Cardiac muscle cell (in vitro differentiated cells and primary cell): Measurements from ENCODE around the gene SYNRG. TPM values are rescaled to one million over a fixed set of nuclear protein-coding genes. Genes with fewer than 3 reads are reported as not detected.

Experiments
- DNase-seq, 2 donors: peaks; one replicate each; pipeline versions ENCODE4 v3.0.0 to v3.0.0-alpha.2; 2010 to 2017; ENCODE audit warnings: low read depth in 1 of 2, low spot score in 1 of 2
- H3K27ac ChIP-seq: fragments of 200-600 bp; sonication (generic); 2 replicates; pipeline ENCODE4 v1.5.1; 2016
- H3K27me3 ChIP-seq: fragments of 200-600 bp; sonication (generic); 2 replicates; pipeline ENCODE4 v1.6.0; 2016; ENCODE audit warnings: control low read depth
- H3K36me3 ChIP-seq: fragments of 200-600 bp; sonication (generic); 2 replicates; pipeline ENCODE4 v1.5.1; 2016; ENCODE audit warnings: control low read depth
- H3K4me1 ChIP-seq: fragments of 200-600 bp; sonication (generic); 2 replicates; pipeline ENCODE4 v1.8.1; 2017; ENCODE audit warnings: low read depth, mild to moderate bottlenecking, mixed run types
- H3K4me3 ChIP-seq: fragments of 200-600 bp; sonication (generic); 2 replicates; pipeline ENCODE4 v1.5.1; 2016; ENCODE audit warnings: mild to moderate bottlenecking
- H3K9me3 ChIP-seq: fragments of 200-600 bp; sonication (generic); 2 replicates; pipeline ENCODE4 v1.5.1; 2017; ENCODE audit warnings: low read depth, mild to moderate bottlenecking, control low read depth
- CTCF ChIP-seq: IDR thresholded peaks from 2 replicates; pipeline ENCODE4 v1.5.1; 2012; ENCODE audit warnings: low read depth, mild to moderate bottlenecking, low read length
- polyA plus RNA-seq: library from polyadenylated mRNA; unstranded; fragments of >200 nt; fragmentation: Nextera tagmentation; extraction: Ambion mirVana; gene quantifications from 2 replicates; pipeline ENCODE4 v1.2.1, GENCODE V29; 2016
- total RNA-seq: library from RNA; depleted of rRNA; stranded (reverse); fragments of >200 nt; gene quantifications from 2 replicates; pipeline ENCODE4 v1.2.3, GENCODE V29; 2016

The SYNRG gene
- total and polyA plus RNA-seq, 2 experiments from 2014 or later, result 13.7 to 26.1 TPM

- DNase-seq, result no peak
- no peaks in the 10 kb centered on the region for H3K27me3 ChIP-seq
- H3K4me1 ChIP-seq, result peaks cover 21% of the 10 kb centered on the region
- TF ChIP-seq CTCF, result no peak
- H3K9me3 ChIP-seq, result no peaks in the 10 kb centered on the region
- H3K36me3 ChIP-seq, result no peaks in the 10 kb centered on the region
- no peak overlapping the region for H3K4me3 ChIP-seq
- peak overlapping the region; percentile 49 for H3K27ac ChIP-seq
These were observed 99.2 kb downstream of the SYNRG start for GRCh38 chr17:37510056-37510455.

- Histone ChIP-seq H3K36me3 (no peaks in the 10 kb centered on the region), H3K9me3 (no peaks in the 10 kb centered on the region), H3K27me3 (no peaks in the 10 kb centered on the region), H3K27ac (peak overlapping the region; percentile 34), H3K4me1 (peaks cover 2% of the 10 kb centered on the region), H3K4me3 (no peak overlapping the region)
- TF ChIP-seq CTCF, result no peak
- no peak for DNase-seq
These were observed 102.1 kb downstream of the SYNRG start for GRCh38 chr17:37507111-37507510.

- H3K4me3 ChIP-seq, result no peak overlapping the region
- DNase-seq, result peak; percentile 32 to 40
- peak; percentile 59 for TF ChIP-seq CTCF
These were observed 102.5 kb downstream of the SYNRG start for GRCh38 chr17:37506678-37507077.

GRCh38 chr17:37505333-37505732 is 103.9 kb downstream of the SYNRG start:
- H3K4me3 ChIP-seq, result no peak overlapping the region
- H3K27me3 ChIP-seq, result no peaks in the 10 kb centered on the region
- DNase-seq, result no peak
- H3K36me3 ChIP-seq, result no peaks in the 10 kb centered on the region
- H3K9me3 ChIP-seq, result no peaks in the 10 kb centered on the region
- H3K4me1 ChIP-seq, result no peaks in the 10 kb centered on the region
- TF ChIP-seq CTCF, result no peak
- no peak overlapping the region for H3K27ac ChIP-seq

More at GRCh38 chr17:37506678-37507077, 102.5 kb downstream of the SYNRG start:
- H3K36me3 ChIP-seq, result no peaks in the 10 kb centered on the region
- no peaks in the 10 kb centered on the region for H3K9me3 ChIP-seq
- H3K27ac ChIP-seq, result peak overlapping the region; percentile 34
- H3K4me1 ChIP-seq, result no peaks in the 10 kb centered on the region
- no peaks in the 10 kb centered on the region for H3K27me3 ChIP-seq

- no peaks in the 10 kb centered on the region for H3K27me3 ChIP-seq
- no peaks in the 10 kb centered on the region for H3K36me3 ChIP-seq
- TF ChIP-seq CTCF, result no peak
- H3K4me1 ChIP-seq, result no peaks in the 10 kb centered on the region
- DNase-seq, result no peak
- no peaks in the 10 kb centered on the region for H3K9me3 ChIP-seq
- H3K27ac ChIP-seq, result no peak overlapping the region
- H3K4me3 ChIP-seq, result no peak overlapping the region
These were observed 106.1 kb downstream of the SYNRG start for GRCh38 chr17:37503148-37503547.
